Fibroblast of lung (primary cell): ENCODE results near the gene PPIL3.

Source experiments
- EZH2 ChIP-seq: IDR thresholded peaks from 2 replicates; pipeline ENCODE4 v1.5.1; 2012; ENCODE audit warnings: low read length, control low read depth, mild to moderate bottlenecking; ENCODE audit errors: missing control alignments
- TF ChIP-seq, protein P1 (sequence below), 2 donors: IDR thresholded peaks in 1 of 2; conservative IDR thresholded peaks in 1 of 2; 1 replicate in 1 of 2; 2 replicates in 1 of 2; pipeline ENCODE4 v1.5.1; 2011 to 2012; ENCODE audit warnings: low read length in 2 of 2, control low read depth in 1 of 2, inconsistent platforms in 1 of 2, low read depth in 1 of 2, mild to moderate bottlenecking in 1 of 2

DNA sequence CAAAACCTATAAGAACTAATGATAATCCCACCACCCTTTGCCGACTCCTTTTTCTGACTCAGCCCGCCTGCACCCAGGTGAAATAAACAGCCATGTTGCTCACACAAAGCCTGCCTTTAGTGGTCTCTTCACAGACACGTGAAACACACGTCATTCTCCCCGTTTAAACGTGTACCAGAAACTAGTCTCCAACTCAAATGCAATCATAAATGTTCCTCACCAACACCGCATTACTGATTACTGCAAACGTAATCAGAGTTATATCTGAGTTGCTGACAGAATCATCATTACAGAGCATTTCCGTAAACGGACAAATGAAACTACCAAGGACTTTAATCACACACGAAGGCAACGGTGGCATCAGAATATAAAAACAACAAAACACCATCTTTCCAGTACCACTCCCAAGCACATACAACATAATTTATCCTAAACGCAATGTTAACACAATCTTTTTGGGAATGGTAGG is 26.3 kb downstream of the PPIL3 start:
- TF ChIP-seq, protein P1, sequence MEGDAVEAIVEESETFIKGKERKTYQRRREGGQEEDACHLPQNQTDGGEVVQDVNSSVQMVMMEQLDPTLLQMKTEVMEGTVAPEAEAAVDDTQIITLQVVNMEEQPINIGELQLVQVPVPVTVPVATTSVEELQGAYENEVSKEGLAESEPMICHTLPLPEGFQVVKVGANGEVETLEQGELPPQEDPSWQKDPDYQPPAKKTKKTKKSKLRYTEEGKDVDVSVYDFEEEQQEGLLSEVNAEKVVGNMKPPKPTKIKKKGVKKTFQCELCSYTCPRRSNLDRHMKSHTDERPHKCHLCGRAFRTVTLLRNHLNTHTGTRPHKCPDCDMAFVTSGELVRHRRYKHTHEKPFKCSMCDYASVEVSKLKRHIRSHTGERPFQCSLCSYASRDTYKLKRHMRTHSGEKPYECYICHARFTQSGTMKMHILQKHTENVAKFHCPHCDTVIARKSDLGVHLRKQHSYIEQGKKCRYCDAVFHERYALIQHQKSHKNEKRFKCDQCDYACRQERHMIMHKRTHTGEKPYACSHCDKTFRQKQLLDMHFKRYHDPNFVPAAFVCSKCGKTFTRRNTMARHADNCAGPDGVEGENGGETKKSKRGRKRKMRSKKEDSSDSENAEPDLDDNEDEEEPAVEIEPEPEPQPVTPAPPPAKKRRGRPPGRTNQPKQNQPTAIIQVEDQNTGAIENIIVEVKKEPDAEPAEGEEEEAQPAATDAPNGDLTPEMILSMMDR (conservative IDR thresholded peaks at IDR 0.05 in 1 of 2, IDR thresholded peaks at IDR 0.05 in 1 of 2; ENCODE audit: low read depth in 1 of 2, low read length in 2 of 2), result no peak
- no peak for TF ChIP-seq EZH2
